ENCODE measurements around the gene SYK.
A peak's percentile ranks its signal among the peaks of the same experiment; 100 is the strongest.

The SYK gene

GRCh38 chr9:90830051-90830450 lies 28.4 kb downstream of the SYK start:
- Histone ChIP-seq H3K27ac (peak overlapping the region; percentile 89), H3K36me3 (peaks cover 24% of the 10 kb centered on the region), H3K9me3 (no peaks in the 10 kb centered on the region), H3K27me3 (no peaks in the 10 kb centered on the region), H3K4me3 (ENCODE audit: low read depth in 1 of 2, low read length in 1 of 2) (no peak overlapping the region), H3K4me1 (ENCODE audit: control insufficient read depth in 1 of 2, insufficient read depth in 1 of 2, low read depth in 1 of 2, low read length in 1 of 2) (peaks cover 36 to 49% of the 10 kb centered on the region in 2 experiments)
- no peak for TF ChIP-seq CTCF (IDR thresholded peaks at IDR 0.05)

GRCh38 chr9:90830977-90831376 lies 29.4 kb downstream of the SYK start:
- H3K4me1 ChIP-seq (ENCODE audit: control insufficient read depth in 1 of 2, insufficient read depth in 1 of 2, low read depth in 1 of 2, low read length in 1 of 2), result peaks cover 28 to 49% of the 10 kb centered on the region in 2 experiments
- H3K9me3 ChIP-seq, result no peaks in the 10 kb centered on the region
- peaks cover 24% of the 10 kb centered on the region for H3K36me3 ChIP-seq
- no peak overlapping the region for H3K4me3 ChIP-seq (ENCODE audit: low read depth in 1 of 2, low read length in 1 of 2)
- H3K27me3 ChIP-seq, result no peaks in the 10 kb centered on the region
- TF ChIP-seq CTCF (IDR thresholded peaks at IDR 0.05), result no peak
- H3K27ac ChIP-seq, result peak overlapping the region; percentile 57

GRCh38 chr9:90832261-90832660 lies 30.6 kb downstream of the SYK start:
- Histone ChIP-seq H3K36me3 (peaks cover 26% of the 10 kb centered on the region), H3K27ac (peak overlapping the region; percentile 67), H3K27me3 (no peaks in the 10 kb centered on the region), H3K4me1 (ENCODE audit: control insufficient read depth in 1 of 2, insufficient read depth in 1 of 2, low read depth in 1 of 2, low read length in 1 of 2) (peaks cover 21 to 44% of the 10 kb centered on the region in 2 experiments), H3K9me3 (no peaks in the 10 kb centered on the region), H3K4me3 (ENCODE audit: low read depth in 1 of 2, low read length in 1 of 2) (no peak overlapping the region)
- no peak for TF ChIP-seq CTCF (IDR thresholded peaks at IDR 0.05)

GRCh38 chr9:90834828-90835595 lies 33.4 kb downstream of the SYK start:
- H3K36me3 ChIP-seq, result peaks cover 48% of the 10 kb centered on the region
- H3K27ac ChIP-seq, result peak overlapping the region; percentile 67

GRCh38 chr9:90836411-90837080 lies 34.9 kb downstream of the SYK start:
- no peak overlapping the region for H3K4me3 ChIP-seq (ENCODE audit: low read depth in 1 of 2, low read length in 1 of 2)
- no peaks in the 10 kb centered on the region for H3K27me3 ChIP-seq
- peak overlapping the region; percentile 76 for H3K27ac ChIP-seq
- H3K9me3 ChIP-seq, result no peaks in the 10 kb centered on the region
- H3K4me1 ChIP-seq (ENCODE audit: control insufficient read depth in 1 of 2, insufficient read depth in 1 of 2, low read depth in 1 of 2, low read length in 1 of 2), result peaks cover 14 to 35% of the 10 kb centered on the region in 2 experiments
- TF ChIP-seq CTCF (IDR thresholded peaks at IDR 0.05), result no peak
- H3K36me3 ChIP-seq, result peaks cover 46% of the 10 kb centered on the region

More at GRCh38 chr9:90834828-90835595, 33.4 kb downstream of the SYK start:
- Histone ChIP-seq H3K4me3 (ENCODE audit: low read depth in 1 of 2, low read length in 1 of 2) (no peak overlapping the region), H3K9me3 (no peaks in the 10 kb centered on the region), H3K27me3 (no peaks in the 10 kb centered on the region), H3K4me1 (ENCODE audit: control insufficient read depth in 1 of 2, insufficient read depth in 1 of 2, low read depth in 1 of 2, low read length in 1 of 2) (peaks cover 10 to 27% of the 10 kb centered on the region in 2 experiments)
- no peak for TF ChIP-seq CTCF (IDR thresholded peaks at IDR 0.05)
